Measurements from ENCODE around the gene DGKI.

GRCh38 chr7:137625197-137625596, 221.6 kb downstream of the DGKI start:
- TF ChIP-seq CTCF (IDR thresholded peaks at IDR 0.05; ENCODE audit: insufficient read depth, low read length, poor library complexity, severe bottlenecking) (no peak), EZH2phosphoT487 (conservative IDR thresholded peaks at IDR 0.05; ENCODE audit: low read length) (no peak)
